Inferior parietal cortex (tissue), 1 donor: ENCODE measurements around the gene TENT4A.
A peak's percentile ranks its signal among the peaks of the same experiment; 100 is the strongest.

Experiments used
- DNase-seq: peaks from one replicate; pipeline ENCODE4 v3.0.0-alpha.2; 2016; ENCODE audit errors: extremely low spot score

The TENT4A gene

DNA sequence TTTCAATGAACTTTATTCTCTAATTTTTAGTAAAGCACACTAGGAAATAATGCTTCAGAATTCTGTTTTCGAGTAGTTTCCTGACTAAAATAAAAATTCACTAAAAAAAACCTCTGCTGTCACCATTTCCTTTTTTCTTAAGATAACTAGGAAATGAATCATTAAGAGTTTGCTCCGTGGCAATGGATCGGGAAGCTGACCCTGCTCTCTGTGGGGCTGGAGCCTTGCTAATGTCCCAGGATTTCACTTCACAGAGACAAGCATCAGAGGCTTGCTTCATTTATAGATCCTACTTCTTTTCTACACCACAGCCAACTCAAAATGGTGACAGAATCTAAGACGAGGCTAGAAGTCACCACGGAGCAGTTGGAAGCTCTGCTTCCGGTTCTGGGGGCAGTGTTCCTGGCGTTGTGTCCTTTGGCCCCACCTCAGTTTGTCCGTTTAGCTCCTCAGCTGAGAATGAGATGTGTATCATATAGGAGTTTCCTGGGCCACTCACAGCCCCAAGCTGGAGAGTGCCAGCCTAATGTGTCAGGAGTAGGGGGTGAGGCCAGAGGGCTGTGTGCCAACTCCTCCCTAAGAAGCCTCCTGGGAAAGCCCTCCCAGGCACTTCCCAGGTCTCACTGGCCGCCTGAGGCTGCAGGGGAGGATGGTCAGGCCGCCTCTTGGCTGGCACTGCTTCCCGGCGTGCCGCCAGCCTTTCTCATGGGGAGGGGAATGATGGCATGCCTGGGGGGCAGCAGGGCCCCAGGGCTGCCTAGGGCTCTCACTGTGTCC is 19.6 kb downstream of the TENT4A start:
- DNase-seq: no peak

DNA sequence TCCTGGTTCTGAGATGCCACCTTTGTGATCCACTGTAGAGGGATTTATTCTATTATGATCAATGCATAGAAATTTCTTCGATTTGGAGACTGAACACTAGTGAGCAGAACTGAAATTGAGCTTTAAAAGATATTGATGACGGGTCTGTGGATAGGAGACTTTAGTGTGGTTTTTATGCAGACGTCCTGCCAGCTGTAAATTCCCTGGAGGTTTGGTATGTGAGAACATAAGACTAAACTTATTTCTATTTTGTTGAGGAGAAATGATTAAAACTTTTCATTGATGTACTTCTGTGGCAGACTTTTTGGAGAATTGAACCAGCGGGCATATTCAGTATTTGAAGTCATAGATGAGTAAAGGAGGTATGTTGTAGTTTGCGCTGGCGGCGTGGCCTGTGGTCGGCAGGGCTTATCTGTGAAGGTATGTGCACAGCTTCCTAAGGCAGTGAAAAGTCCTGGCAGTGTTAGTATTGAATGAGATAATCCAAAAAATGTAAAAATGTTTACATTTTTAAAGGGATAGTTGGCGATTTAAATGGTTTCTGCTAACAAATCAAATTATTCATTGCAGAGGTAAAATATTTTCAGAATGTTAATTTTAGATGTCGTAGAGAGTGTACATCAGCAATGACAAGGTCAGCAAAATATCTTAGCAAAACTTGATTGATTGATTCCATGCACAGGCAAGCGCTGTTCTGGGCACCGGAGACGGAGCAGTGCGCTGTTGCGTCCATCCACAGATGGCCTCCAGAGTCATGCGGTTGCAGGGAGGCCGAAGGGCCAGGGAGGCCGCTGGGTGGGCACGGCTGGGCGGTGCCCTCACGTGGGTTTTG is 20.4 kb downstream of the TENT4A start:
- DNase-seq: no peak

DNA sequence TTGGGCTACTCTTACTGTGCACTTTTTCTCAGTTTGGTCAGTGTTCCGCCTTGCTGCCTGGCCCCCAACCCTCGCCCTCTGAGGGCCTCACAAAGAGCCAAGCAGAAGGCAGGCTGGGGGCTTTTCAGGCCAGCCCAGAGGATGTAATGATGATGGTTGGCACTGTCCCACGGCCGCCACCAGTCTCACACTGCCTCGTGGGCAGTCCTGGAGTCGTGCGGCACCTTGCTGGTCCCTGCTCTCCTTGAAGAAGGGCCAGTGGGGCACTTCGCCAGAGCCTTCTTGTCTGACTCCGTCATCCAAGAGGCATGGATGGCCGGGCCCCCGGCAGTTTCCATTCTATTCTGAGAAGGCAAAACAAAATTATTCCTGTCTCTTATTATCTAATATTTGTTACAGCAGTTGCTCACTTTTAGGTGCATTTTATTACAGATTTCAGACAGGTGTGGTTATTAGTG is 21.0 kb downstream of the TENT4A start:
- DNase-seq: no peak

DNA sequence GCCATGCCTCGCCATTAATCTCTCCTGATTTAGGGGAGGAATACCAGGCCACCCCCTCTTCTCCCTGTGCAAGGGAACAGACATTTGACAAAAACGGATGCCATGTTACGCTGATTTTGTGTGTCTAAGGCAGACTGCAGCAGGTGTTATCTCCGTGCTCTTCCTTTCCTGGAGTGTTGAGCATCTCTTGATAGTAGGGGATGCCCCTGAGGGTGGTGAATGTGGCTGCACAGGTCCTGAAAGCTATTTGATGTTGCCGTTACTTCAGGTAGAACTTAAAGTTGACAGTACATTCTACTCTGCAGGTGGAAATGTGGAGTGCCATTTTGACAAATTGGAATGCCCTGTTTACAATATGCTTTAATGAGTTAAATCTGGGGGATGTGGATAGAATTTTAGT is 21.5 kb downstream of the TENT4A start:
- DNase-seq: no peak

DNA sequence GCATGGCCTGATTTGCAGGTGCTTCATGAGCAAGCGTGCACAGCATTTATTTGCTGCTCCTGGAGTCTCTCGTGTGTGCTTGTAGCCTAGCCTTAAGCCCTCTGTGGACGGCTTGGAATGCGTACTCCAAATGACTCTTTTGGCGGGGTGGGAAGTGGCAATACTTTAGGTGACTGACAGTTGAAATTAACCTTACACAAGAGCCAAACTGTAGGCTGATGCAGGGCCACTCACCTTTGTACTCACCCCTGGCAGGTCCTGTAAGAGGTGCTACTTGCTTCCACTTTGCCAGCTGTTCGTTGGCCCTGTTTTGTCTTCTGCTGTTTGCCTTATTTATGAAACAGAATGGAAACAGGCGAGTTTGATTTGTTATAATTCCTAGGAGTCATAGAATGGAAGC is 22.9 kb downstream of the TENT4A start:
- no peak for DNase-seq

DNA sequence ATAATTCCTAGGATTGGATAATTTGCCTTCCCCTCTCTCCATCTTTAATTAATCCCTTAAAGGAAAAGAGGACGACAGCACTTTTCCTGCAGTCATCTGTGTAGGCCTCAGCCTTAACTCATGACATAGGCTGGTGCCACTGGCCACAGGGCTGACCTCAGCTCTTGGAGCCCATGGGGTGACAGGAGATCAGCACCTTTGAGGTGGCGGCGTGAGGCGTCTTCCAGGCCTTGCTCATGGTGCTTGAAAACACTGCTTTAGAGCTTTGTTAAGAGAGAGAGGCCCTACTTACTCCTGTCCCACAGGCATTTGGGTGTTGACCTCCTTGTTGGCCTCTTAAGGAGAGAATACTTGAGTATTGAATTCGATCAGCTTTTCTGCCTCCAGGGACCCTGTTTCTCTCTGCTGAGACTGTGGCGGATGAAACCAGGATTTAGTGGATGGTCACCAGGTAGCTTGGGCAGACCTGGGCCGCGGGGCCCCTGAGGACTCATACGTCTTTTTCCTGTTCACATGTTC is 23.4 kb downstream of the TENT4A start:
- no peak for DNase-seq

DNA sequence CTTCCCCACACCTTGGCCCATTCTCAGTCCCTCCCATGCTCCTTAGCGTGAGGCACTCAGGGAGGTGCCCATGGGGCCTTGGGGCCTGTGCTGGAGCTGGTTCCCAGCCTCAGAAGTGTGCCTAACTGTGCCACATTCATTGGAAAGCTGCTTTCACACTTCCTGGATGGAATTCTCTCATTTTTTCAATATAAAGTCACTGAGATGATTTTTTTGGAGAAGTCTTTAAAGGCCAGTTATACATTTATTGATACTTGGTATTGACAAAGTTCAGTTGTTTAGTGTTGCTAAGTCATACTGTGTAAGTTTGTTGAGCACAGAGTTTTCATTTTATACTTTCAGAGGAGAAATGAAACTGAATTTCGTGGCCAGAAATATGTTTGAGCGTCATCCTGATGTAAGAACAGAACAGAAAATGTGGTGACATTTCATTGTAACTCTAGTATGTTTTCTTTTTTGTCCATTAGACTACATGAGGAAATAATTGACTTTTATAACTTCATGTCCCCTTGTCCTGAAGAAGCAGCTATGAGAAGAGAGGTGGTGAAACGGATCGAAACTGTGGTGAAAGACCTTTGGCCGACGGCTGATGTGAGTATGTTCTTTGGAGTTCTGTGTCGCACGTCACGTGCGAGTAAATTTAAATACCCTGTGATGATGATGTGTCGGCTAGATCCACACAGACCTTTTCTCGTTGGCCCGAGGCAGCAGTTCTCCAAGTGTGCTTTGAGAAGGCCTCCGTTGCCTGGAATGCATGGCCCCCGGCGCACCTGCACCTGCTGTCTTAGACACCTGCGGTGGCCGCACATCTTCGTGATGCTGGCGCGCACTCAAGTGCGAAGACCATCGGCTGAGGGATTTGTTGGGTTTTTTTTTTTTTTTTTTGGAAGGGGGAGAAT is 24.1 kb downstream of the TENT4A start:
- DNase-seq: no peak

DNA sequence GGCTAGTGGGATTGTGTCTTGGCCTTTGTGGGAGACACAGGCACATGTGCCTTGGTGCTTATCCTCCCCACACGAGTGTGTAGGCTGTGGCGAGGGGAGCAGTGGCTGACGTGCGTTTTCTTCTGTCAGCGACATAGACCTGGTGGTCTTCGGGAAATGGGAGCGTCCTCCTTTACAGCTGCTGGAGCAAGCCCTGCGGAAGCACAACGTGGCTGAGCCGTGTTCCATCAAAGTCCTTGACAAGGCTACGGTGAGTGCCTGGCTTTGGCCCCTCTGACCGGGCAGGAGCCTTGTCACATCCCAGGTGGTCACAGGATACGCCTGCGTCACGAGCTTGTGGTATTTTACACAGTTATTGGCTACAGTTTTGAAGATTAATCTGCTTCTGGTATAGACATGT is 26.4 kb downstream of the TENT4A start:
- no peak for DNase-seq

DNA sequence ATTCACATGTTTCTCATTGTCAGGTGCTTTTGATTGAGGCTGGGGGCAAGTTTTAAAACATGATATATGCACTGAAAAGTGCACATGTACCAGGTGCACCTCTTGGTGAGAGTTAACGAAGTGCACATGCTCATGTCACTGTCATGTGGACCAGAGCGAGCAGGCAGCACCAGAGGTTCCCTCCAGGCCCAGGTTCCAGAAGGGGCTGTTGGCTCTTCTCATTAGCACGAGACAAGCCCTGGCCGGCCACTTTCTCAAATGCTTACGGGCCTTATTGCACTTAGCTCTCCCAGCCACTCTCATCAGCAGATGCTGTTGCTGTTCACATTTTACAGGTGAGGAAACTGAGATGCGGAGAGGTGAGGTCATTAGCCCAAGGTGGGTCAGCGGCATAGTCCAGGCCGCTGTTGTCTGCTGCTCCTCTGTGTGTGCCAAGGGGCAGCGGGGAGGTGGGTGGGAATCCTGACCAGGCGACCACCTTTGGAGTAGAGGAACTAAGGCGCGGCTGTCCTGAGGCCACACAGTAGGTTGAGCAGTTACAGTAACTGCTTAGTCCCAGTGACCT is 27.4 kb downstream of the TENT4A start:
- no peak for DNase-seq

DNA sequence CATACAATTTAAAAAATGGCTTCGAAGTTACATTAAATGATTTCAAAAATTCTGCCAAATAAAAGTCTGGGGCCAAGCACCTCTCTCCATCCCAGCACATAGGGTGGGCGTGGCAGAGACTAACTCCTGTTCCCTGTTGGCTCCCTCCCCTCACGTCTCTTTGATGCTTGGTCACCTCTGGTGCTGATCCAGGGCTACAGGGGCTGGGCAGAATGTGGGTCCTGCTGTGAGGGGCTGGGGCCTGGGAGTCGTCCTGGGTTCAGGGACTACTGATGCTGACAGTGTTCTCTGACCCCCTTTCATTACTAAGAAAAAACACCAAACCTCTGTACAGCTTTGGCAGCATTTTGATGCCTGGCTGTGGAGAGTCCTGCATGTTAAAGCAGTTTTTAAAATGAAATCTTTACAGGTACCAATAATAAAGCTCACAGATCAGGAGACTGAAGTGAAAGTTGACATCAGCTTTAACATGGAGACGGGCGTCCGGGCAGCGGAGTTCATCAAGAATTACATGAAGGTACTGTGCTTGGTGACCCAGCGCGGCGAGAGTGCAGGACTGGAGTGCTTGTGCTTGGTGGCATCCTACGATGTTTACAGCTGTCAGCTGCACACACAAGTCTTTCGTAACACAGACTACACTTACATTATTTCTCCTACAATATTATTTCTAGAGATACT is 29.0 kb downstream of the TENT4A start:
- no peak for DNase-seq

DNA sequence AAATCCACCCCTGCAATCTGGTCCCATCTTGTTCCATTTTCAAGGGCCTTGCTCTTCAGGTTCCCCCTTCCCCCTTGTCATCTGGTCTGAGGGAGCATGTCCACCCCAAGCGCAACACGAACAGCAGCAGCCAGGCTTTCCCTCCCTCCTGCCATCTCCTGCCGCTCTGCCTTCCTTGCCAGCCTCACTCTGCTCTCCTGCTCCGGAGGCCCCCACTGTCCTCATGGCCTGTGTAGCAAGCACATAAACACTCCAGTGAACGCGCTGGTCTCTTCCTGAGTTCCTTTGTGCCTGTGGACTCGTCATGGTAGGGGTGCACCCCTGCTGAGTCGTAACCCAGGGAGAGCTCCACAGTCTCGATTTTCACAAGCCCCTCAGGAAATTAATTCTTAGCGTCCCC is 29.9 kb downstream of the TENT4A start:
- DNase-seq: no peak

DNA sequence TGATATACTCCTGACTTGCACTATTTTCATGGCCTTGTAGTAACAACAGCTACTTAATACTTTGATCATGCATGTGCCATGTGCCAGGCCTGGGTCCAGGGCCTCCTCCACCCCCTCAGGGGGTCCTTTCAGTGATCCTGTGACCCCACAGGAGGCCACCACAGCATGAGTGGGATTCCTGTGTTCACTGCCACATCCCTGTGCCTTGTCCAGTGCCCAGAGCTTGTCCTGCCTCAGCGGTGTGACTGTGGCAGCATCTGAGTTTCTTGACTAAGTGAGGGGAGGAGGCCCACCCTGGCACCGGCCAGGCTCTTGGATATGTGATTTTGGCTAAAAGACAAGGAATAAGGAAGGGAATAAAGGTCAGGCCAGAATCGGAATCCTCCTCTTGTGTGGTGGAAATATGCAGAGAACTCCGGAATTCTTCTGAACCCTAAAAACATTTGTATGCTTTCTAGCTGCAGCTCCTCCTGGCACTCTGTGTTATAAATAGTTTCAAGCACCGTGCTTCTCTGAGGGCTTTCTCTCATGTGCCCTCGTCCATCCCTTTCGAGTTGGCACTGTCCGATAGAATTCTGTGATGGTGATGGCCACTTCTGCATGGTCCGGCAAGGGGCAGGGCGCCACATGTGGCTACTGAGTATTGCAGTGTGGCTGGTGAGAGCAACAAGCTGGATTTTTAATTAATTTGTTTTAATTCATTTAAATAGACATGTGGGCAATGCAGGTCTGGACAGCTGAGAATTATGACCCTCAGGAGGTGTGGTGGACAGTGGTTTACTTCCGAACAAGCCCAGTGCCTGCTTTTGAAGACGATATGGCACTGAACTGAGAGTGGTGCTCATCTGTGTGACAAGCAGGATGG is 31.8 kb downstream of the TENT4A start:
- no peak for DNase-seq

DNA sequence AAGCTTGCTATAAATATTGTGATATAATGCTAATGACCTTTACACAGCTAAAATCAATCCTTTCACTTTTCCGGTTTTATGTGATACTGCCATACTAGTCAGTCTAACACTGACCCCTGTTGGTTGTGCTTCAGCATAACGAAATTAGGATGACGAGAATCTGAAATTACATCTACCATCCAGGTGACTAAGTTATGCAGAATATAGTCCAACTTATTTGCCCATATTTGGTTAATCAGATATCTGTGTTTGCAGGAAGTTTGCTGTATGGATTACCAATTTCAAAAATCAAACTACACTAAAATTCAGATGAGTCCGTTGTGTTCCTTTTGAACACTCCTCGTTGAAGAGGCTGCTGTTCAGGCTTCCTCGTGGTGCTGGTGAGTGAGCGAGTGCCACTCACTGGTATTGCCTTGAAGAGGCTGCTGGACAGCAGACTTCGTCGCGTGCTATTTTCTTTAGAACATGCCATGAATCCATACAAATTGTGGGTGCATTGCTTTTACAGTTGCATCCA is 32.5 kb downstream of the TENT4A start:
- peak; percentile 69 for DNase-seq

DNA sequence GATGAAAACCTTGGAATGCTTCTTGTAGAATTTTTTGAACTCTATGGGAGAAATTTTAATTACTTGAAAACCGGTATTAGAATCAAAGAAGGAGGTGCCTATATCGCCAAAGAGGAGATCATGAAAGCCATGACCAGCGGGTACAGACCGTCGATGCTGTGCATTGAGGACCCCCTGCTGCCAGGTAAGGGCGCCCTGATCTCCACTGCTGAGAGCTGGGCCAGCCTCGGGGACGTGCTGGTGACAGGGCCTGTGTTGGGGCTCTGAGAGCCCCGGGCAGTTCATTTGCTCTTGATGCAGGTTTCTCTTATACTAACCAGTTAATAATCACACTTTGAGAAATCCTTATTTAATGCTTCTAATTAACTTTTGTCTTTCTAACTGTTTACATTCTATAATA is 33.0 kb downstream of the TENT4A start:
- DNase-seq: no peak

DNA sequence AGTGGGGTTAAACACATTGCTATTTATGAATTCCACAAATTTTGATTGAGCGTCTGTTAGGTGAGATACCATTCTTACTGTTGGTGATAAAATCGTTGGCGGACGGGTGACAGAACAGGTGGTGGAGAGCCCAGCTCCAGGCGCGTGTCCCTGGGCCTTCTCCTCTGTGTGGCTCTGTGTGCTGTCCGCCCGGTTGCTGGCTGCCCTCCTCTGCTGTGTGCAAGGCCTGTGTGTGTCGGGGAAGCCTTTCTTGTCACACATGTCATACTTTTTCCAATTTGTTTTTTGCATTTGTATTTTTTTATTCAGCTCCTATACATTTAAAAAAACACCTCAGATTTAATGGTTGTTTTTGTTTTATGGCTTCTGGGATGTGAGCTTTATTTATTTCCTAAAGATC is 33.9 kb downstream of the TENT4A start:
- no peak for DNase-seq

DNA sequence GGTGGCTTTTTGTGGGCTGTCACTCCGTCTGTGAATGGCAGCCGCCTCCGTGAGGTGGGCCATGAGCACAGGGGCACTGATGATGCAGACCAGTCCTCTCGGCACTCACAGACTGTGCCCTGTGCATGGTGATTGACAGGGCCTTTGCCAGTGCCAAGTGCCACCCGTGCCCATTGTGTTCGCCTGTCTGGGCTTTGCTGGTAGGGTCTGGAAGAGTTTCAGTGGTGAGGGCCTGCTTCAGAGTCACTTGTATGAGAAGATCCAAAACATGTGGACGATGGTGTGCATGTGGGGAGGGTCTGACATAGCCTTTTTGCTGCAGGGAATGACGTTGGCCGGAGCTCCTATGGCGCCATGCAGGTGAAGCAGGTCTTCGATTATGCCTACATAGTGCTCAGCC is 34.9 kb downstream of the TENT4A start:
- no peak for DNase-seq

DNA sequence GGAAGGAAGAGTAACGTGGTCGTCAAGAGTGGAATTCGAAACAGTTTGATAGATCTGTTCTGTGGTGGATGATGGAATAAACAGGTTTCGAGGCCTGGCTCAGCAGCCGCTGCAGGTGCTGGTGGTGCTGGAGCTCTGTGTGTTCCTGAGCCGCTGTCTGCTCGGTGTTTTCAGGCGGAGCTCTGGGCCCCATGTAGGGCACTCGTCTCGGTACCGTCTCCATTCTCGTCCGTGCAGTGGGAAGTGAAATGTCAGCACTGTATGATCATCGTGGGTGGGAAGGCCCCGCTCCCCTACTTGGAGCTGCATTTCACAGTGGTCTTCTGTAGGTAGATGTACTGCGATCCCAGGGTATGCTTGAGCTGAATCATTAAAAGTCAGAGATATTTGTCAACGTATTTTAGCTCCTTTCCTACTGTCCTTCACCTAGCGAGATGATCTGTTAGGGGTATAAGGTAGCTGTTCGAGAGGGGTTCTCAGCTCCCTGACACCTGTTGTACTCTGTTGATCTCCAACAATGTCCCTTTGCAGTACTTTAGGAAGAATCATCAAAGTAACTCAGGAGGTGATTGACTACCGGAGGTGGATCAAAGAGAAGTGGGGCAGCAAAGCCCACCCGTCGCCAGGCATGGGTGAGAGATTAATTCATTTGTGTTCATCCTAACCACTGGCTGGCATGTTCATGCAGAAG is 35.9 kb downstream of the TENT4A start:
- no peak for DNase-seq

DNA sequence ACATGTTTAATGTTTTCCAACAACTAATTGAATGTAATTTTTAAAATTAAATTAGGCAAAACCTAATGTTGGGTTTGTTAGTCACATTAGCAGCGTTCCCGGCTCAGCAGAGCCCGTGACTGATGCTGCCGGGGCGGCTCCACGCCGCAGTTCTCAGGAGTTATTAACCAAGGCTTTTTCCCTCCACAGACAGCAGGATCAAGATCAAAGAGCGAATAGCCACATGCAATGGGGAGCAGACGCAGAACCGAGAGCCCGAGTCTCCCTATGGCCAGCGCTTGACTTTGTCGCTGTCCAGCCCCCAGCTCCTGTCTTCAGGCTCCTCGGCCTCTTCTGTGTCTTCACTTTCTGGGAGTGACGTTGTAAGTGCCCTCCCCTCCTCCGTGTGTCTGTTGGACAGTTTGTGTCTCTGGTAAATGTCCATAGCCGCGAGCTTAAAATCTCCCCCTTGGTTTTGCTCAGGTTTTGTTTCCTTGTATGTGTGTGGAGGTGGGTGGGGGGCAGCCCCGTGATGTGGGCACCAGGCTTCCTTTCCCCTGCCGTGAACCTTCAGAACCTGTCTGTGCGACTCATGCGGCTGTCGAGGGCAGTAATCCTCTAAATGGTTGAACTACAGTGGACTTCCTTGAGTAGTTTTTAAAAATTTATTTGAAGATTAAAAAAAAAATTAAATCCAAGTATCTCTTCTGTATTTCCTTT is 37.1 kb downstream of the TENT4A start:
- DNase-seq: no peak
